GM18526 (cell line): ENCODE data around the gene ELF5.

Experiments
- POLR2A ChIP-seq: IDR thresholded peaks from 3 replicates; pipeline ENCODE4 v1.6.1; 2011; ENCODE audit not compliant: insufficient read length; ENCODE audit errors: extremely low read depth

ELF5 gene

GRCh38 chr11:34529643-34530042, 16.0 kb upstream of the ELF5 start:
- no peak for TF ChIP-seq POLR2A

GRCh38 chr11:34528072-34528471, 14.5 kb upstream of the ELF5 start:
- TF ChIP-seq POLR2A = no peak

GRCh38 chr11:34525888-34526657, 12.5 kb upstream of the ELF5 start:
- no peak for TF ChIP-seq POLR2A

GRCh38 chr11:34525098-34525497, 11.5 kb upstream of the ELF5 start:
- TF ChIP-seq POLR2A = no peak

GRCh38 chr11:34524696-34525095, 11.1 kb upstream of the ELF5 start:
- TF ChIP-seq POLR2A = no peak

GRCh38 chr11:34523053-34523452, 9.5 kb upstream of the ELF5 start:
- no peak for TF ChIP-seq POLR2A

GRCh38 chr11:34522188-34522587, 8.6 kb upstream of the ELF5 start:
- no peak for TF ChIP-seq POLR2A

- no peak for TF ChIP-seq POLR2A
Measured at GRCh38 chr11:34521265-34521664, 7.7 kb upstream of the ELF5 start.

- no peak for TF ChIP-seq POLR2A
Measured at GRCh38 chr11:34519595-34520235, 6.1 kb upstream of the ELF5 start.

- no peak for TF ChIP-seq POLR2A
Measured at GRCh38 chr11:34516247-34517040, 2.9 kb upstream of the ELF5 start.

GRCh38 chr11:34514597-34514996, 1.0 kb upstream of the ELF5 start:
- no peak for TF ChIP-seq POLR2A

- TF ChIP-seq POLR2A = no peak
Measured at GRCh38 chr11:34512840-34513681, 533 bp downstream of the ELF5 start.

- TF ChIP-seq POLR2A = no peak
Measured at GRCh38 chr11:34510673-34511072, 2.9 kb downstream of the ELF5 start.

GRCh38 chr11:34510218-34510617, 3.4 kb downstream of the ELF5 start:
- TF ChIP-seq POLR2A = no peak

GRCh38 chr11:34509336-34509876, 4.2 kb downstream of the ELF5 start:
- no peak for TF ChIP-seq POLR2A

- TF ChIP-seq POLR2A = no peak
Measured at GRCh38 chr11:34508524-34508923, 5.1 kb downstream of the ELF5 start.
